ENCODE results near the gene NUTF2. TPM values are rescaled to one million over a fixed set of nuclear protein-coding genes. Genes with fewer than 3 reads are reported as not detected.

NUTF2 gene
- total RNA-seq, 2 experiments from 2014 or later: 165 to 171 TPM

- intact Hi-C loops (cut with micrococcal nuclease): loop anchor here (5.0 kb wide), 1 partner anchor 355 kb away; the partner anchor contains the start of gene CTCF
- H3K27ac Mint-ChIP-seq: peak overlapping the region; percentile 89
Measured at GRCh38 chr16:67917140-67917851, 70.6 kb downstream of the NUTF2 start.

GRCh38 chr16:67917852-67918236 is 71.1 kb downstream of the NUTF2 start:
- Mint-ChIP-seq H3K4me3 (no peak overlapping the region), H3K27ac (peak overlapping the region; percentile 89), H3K27me3 (ENCODE audit: low read depth) (no peaks in the 10 kb centered on the region), H3K36me3 (ENCODE audit: low read depth) (peaks cover 2% of the 10 kb centered on the region), H3K9me3 (no peaks in the 10 kb centered on the region), H3K4me1 (ENCODE audit: low read depth) (peaks cover 38% of the 10 kb centered on the region)
- intact Hi-C loops (cut with micrococcal nuclease): loop anchor here (1.0 to 5.0 kb wide), 6 partner anchors 10 to 356 kb away; partner anchors contain the start of genes CTCF and THAP11
- CTCF ChIA-PET: interaction anchor here (0.5 to 4.7 kb wide), 5 partner anchors 33 to 849 kb away, joined by 3 to 25 read pairs (median 3); partner anchors contain the start of gene NRN1L
- peak; percentile 81 for DNase-seq

More at GRCh38 chr16:67917140-67917851, 70.6 kb downstream of the NUTF2 start:
- H3K36me3 Mint-ChIP-seq (ENCODE audit: low read depth): peaks cover 2% of the 10 kb centered on the region
- no peak overlapping the region for H3K4me3 Mint-ChIP-seq
- peaks cover 36% of the 10 kb centered on the region for H3K4me1 Mint-ChIP-seq (ENCODE audit: low read depth)
- H3K27me3 Mint-ChIP-seq (ENCODE audit: low read depth): no peaks in the 10 kb centered on the region
- no peaks in the 10 kb centered on the region for H3K9me3 Mint-ChIP-seq
- CTCF ChIA-PET: interaction anchor here (1.0 to 4.7 kb wide), 3 partner anchors 32 to 246 kb away, joined by 3 to 25 read pairs (median 3); partner anchors contain the start of gene NRN1L
- DNase-seq: no peak

- DNase-seq: peak; percentile 35
- H3K27ac Mint-ChIP-seq: no peak overlapping the region
- CTCF ChIA-PET: interaction anchor here (1.6 to 4.7 kb wide), 3 partner anchors 9 to 103 kb away, joined by 6 to 25 read pairs (median 7); partner anchors contain the start of gene NRN1L
- H3K36me3 Mint-ChIP-seq (ENCODE audit: low read depth): peaks cover 2% of the 10 kb centered on the region
- no peak overlapping the region for H3K4me3 Mint-ChIP-seq
- no peaks in the 10 kb centered on the region for H3K27me3 Mint-ChIP-seq (ENCODE audit: low read depth)
- intact Hi-C loops (cut with micrococcal nuclease): loop anchor here (1.0 to 5.0 kb wide), 5 partner anchors 37 to 357 kb away; partner anchors contain the start of genes CTCF and THAP11
- peaks cover 38% of the 10 kb centered on the region for H3K4me1 Mint-ChIP-seq (ENCODE audit: low read depth)
- no peaks in the 10 kb centered on the region for H3K9me3 Mint-ChIP-seq
Measured at GRCh38 chr16:67919622-67920221, 73.0 kb downstream of the NUTF2 start.

Other genes starting within 250 kb of the NUTF2 start
- gene CARMIL2, start 201.8 kb upstream of the NUTF2 start, total RNA-seq: 100 to 1,000 TPM; 123 to 130 TPM
- 10 to 100 TPM; 49.2 to 54.9 TPM for gene ACD, start 186.7 kb upstream of the NUTF2 start, total RNA-seq
- gene PARD6A, start 186.0 kb upstream of the NUTF2 start, total RNA-seq: 1 to 10 TPM; 7.3 to 8.4 TPM
- 1 to 10 TPM; 6.7 to 7.3 TPM for gene ENKD1, start 180.2 kb upstream of the NUTF2 start, total RNA-seq
- 1 to 10 TPM; 3.2 to 3.6 TPM for gene C16orf86, start 180.1 kb upstream of the NUTF2 start, total RNA-seq
- 1 to 10 TPM; 7.3 to 8.2 TPM for gene GFOD2, start 127.6 kb upstream of the NUTF2 start, total RNA-seq
- 10 to 100 TPM; 12.4 to 16.1 TPM for gene RANBP10, start 40.4 kb upstream of the NUTF2 start, total RNA-seq
- gene TSNAXIP1, start 40.0 kb upstream of the NUTF2 start, total RNA-seq: under 1 TPM; 0.35 to 0.50 TPM
- gene THAP11, start 4.6 kb upstream of the NUTF2 start, total RNA-seq: 10 to 100 TPM; 19.9 to 20.6 TPM
- gene CENPT, start 760 bp downstream of the NUTF2 start, total RNA-seq: 10 to 100 TPM; 43.7 to 45.8 TPM
- gene EDC4, start 26.1 kb downstream of the NUTF2 start, total RNA-seq: 10 to 100 TPM; 72.2 to 78.7 TPM
- gene NRN1L, start 38.0 kb downstream of the NUTF2 start, total RNA-seq: not detected
- gene PSKH1, start 46.3 kb downstream of the NUTF2 start, total RNA-seq: 1 to 10 TPM; 7.1 to 8.0 TPM
- gene CTRL, start 84.9 kb downstream of the NUTF2 start, total RNA-seq: 1 to 10 TPM; 1.5 to 1.8 TPM
- gene PSMB10, start 89.9 kb downstream of the NUTF2 start, total RNA-seq: 100 to 1,000 TPM; 138 to 147 TPM
- gene LCAT, start 97.2 kb downstream of the NUTF2 start, total RNA-seq: 10 to 100 TPM in 1 of 2 experiments, 1 to 10 TPM in 1; 9.1 to 10.0 TPM
- gene SLC12A4, start 121.7 kb downstream of the NUTF2 start, total RNA-seq: 10 to 100 TPM; 24.3 to 28.9 TPM
- gene DPEP3, start 133.6 kb downstream of the NUTF2 start, total RNA-seq: under 1 TPM in 1 of 2 experiments, not detected in 1; 0.19 TPM
- gene DPEP2, start 152.6 kb downstream of the NUTF2 start, total RNA-seq: 1 to 10 TPM; 3.1 to 3.8 TPM
- gene DPEP2NB, start 169.0 kb downstream of the NUTF2 start, total RNA-seq: not detected
- 1 to 10 TPM; 9.4 to 9.7 TPM for gene DDX28, start 176.3 kb downstream of the NUTF2 start, total RNA-seq
- gene DUS2, start 176.4 kb downstream of the NUTF2 start, total RNA-seq: 10 to 100 TPM; 22.9 to 25.2 TPM
- 10 to 100 TPM; 49.1 to 50.3 TPM for gene NFATC3, start 238.4 kb downstream of the NUTF2 start, total RNA-seq

All from activated naive CD4-positive, alpha-beta T cell treated with anti-CD3 and anti-CD28 coated beads for 36 hours (primary cell).